ENCODE data around the gene LRTM1. TPM values are rescaled to one million over a fixed set of nuclear protein-coding genes. Genes with fewer than 3 reads are reported as not detected.

The LRTM1 gene
- polyA plus RNA-seq, 5 donors, result 0.13 to 4.2 TPM; not detected in 3

DNA sequence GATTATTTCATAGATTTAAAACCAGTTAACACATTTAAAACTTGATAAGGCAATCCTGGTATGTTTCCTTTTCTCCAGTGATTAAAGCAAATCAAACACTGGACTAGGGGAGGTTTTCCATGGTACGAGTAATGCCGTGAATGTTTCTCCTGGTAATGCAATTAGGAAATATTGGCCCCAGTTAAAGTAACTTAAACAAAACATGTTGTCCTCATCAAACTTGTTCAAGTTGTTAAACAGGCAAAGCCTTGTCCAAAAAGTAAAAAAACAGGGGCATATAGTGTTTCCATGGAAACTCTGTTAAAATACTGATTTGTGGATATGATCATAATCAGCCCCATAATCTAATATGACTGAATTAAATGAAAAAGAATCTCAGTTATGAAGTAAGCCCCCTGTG lies 13.1 kb upstream of the LRTM1 start:
- DNase-seq, result no peak

- DNase-seq, result no peak
These were observed 11.9 kb upstream of the LRTM1 start for GRCh38 chr3:54939557-54940300.

GRCh38 chr3:54936561-54936960 lies 8.7 kb upstream of the LRTM1 start:
- no peak for DNase-seq

- DNase-seq, result no peak
These were observed 8.0 kb upstream of the LRTM1 start for GRCh38 chr3:54935869-54936268.

DNA sequence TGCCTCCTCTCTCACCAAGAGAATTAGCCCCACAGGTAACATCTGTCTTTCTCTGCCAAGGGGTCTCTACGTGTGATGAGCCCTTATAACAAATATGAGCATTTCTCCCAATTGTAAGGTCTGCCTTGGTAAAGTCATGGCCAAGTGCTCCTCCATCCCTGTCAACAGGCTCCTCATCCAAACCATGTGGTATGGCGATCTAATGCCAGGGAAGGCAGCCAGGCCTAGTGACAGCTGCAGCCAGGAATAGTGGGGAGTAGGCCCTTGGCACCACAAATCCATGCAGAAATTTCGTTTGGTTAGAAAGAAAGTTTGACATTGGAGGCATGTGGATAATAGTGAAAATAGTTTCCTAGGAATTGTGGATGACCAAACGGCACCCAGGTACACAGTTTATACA lies 4.7 kb upstream of the LRTM1 start:
- no peak for DNase-seq

- no peak for DNase-seq
These were observed 3.3 kb upstream of the LRTM1 start for GRCh38 chr3:54931182-54931581.

- DNase-seq, result no peak
These were observed 9.3 kb downstream of the LRTM1 start for GRCh38 chr3:54918516-54918915.

DNA sequence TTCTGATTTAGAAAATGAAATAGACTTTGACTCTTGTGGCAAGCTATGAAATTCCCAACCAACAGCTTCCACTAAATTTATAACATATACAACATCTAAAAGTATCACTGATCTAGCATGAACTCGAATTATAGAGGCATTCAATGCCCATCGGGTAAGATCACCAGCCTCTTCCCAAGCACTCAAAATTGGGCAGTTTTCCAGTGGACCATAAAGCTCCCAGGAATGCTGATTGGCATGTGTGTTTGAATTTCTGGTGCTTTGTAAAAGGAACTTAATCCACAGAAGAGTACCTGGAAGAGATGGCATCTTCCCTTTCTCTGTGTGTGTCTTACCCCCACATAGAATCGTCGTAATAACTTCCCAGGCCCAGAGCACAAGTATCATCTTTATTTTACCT lies 10.0 kb downstream of the LRTM1 start:
- no peak for DNase-seq

DNA sequence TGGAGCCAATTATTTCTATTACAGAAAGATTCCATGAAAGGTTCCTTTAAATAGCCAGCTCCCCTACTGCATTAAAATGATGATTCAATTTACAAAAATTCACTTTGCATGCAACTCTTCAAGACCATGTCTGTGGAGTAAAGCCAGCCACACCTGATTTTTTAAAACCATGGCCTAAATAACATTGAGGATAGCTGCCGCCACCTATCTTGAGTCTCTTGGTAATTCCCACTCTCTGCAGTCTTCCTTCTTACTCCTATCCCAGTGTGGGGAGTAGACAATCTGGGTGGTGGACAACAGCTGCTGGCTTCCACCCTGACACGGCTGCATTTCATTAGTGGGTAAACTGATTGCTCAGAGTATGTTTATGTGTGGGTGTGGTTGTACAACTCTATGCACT lies 10.7 kb downstream of the LRTM1 start:
- DNase-seq, result no peak

- no peak for DNase-seq
These were observed 11.1 kb downstream of the LRTM1 start for GRCh38 chr3:54916732-54917131.

DNA sequence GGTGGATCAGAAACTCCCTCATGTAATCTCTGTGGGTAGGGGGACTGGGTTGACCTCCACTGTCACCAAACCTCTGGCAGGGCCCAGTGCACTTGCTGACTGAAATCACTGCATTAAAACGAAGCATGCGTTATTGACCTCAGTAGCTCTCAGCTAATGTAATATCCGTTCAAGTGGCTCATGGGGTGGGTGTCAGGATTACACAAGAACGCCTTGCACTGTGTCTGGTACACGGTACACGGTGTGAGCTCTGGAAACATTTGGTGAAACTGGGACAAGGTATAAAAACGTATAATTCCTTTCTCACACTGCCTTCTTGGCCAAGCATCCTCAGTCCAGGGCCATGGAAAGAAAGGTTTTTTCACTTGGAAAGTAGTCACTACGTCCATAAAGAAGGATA lies 11.9 kb downstream of the LRTM1 start:
- DNase-seq, result no peak

- DNase-seq, result no peak
These were observed 12.7 kb downstream of the LRTM1 start for GRCh38 chr3:54915181-54915580.

DNA sequence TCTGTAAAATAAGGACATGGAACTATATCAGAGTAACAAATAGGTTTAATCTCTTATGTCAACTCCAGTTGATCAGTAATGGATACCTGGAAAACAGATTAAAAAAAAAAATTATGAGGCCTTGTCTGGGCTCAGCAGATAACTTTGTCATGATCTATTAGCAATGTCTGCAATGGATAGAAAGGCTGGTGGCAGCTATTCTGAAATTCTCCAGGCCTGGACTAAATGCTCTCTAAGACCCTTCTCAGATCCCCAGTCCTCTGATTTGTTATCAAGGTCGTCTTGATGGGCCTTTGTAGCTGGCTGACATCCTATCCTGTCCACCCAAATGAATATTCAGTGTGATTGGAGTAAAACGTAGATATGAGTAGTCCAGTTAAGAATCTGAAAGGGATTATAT lies 13.7 kb downstream of the LRTM1 start:
- no peak for DNase-seq

DNA sequence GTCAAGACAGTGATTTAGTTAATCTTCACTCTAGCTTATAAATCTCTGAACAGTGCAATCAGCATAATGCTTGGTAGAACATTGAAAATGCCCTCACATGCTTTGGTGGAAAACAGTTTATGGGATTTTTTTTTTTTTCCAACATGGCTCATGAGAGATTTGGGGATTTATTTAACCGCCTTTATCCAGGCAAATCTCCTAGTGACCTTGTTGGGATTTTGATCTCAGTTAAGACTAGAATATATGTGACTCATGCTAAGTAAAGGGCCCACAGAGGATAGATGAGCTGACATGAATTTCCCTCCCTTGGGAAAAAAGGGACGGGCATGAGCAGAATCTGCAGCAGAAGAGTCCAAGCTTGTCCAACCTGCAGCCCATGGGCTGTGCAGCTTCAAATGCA lies 18.7 kb downstream of the LRTM1 start:
- no peak for DNase-seq

- DNase-seq, result no peak
These were observed 21.1 kb downstream of the LRTM1 start for GRCh38 chr3:54906763-54907162.

DNA sequence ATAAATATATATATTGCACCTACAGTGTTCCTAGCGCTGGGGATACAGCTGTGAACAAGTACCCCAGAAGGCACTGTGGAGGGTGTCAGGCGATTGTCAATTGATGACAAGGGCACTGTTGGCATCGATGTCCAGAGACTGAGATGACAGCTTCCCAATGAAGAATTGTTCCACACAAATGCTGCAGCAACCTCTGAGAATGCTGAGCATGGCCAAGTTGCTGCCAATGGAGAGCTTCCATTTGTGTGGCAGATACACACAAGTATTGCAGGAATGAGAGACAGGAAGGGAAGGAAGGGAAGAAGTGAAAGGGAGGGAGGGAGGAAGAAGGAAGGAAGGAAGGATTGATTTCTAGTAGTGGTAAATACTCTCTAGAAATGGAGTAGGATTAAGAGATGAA lies 21.9 kb downstream of the LRTM1 start:
- no peak for DNase-seq

DNA sequence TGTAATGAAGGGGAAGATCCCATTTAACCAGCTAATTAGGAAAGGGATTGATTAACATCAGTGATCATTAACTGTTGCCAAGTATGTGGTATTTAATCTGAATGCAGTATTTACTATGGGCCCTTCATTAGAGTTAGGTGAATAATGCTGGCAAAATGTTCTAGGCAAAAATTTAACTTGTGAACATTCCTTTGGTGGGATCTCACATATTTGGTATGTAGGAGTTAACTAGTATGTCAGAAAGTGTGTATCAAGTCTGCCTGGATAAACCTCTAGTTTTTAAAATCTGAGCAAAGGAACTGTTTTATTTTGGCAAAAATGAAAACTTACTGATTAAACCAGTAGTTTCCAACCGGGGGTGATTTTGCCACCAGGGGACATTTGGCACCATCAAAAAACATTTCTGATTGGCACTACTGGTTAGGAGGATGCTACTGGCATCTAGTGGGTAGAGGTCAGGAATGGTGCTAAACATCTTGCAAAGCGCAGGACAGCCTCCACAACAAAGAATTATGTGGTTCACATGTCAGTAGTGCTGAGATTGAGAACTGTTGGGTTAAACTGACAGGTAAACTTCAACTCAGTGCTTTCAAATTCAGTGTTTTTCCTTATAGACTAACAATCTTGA lies 22.5 kb downstream of the LRTM1 start:
- DNase-seq, result no peak

- DNase-seq, result no peak
These were observed 25.8 kb downstream of the LRTM1 start for GRCh38 chr3:54901906-54902685.

- no peak for DNase-seq
These were observed 26.8 kb downstream of the LRTM1 start for GRCh38 chr3:54900838-54901591.

DNA sequence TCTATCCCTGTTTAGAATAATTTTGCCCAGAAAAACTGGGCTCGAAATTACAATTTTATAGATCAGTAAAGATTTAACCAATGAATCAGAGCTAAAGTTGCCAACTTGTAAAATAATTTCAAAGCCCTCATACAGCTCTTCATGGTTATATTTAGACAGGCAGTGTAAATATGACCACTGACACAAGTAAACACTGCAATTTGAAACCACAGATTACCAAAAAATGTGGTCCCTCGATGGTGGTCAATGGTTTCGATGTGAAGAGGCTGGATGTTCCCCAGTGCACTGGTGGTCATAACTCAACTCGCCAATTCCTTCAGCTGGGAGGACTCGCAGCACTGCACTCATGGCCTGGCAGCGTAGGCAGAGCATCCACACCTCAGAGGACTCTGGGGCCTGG lies 28.6 kb downstream of the LRTM1 start:
- no peak for DNase-seq

DNA sequence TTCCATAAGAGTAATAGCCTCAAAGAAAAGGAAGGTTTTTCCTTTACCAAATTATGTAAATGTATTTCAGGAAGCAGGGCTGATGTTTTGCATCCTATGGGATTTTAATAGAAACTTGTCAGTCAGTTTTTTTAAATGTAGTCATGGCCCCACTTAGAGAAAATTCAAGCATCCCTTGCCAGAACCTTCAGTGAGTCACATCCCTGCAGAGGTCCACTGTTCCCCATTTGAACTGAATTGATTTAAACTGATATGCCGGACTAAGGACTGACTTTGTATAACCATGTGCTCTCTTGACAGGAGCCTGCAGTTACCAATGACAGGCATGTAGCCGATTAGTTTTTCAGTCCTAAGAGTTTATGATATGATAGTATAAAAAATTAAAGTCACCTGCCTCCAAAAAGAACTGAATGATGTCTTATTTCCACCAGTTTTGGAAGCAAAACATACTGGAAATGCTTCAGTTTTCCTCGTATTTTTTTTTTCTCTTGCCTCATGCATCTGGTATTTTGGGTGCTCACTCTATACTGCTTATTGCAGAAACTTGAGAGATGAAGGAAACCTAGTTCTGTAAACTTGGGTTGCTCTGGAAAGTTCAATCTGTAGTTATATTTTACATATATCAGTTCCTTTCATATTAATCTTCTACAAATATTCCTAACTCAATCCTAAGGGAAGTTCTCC lies 30.7 kb downstream of the LRTM1 start:
- DNase-seq, result no peak

GRCh38 chr3:54895613-54896012 lies 32.2 kb downstream of the LRTM1 start:
- DNase-seq, result no peak

Data from right lung (tissue), 5 donors.